ENCODE data around the gene LRRC8E.
"Not testable (repeated sequence)": the region's sequence is repeated elsewhere in the genome, so short reads cannot be mapped to it uniquely, and the experiment has no call there.

Gene LRRC8E

GRCh38 chr19:7921967-7922835 is 33.9 kb downstream of the LRRC8E start:
- no peak for DNase-seq

DNA sequence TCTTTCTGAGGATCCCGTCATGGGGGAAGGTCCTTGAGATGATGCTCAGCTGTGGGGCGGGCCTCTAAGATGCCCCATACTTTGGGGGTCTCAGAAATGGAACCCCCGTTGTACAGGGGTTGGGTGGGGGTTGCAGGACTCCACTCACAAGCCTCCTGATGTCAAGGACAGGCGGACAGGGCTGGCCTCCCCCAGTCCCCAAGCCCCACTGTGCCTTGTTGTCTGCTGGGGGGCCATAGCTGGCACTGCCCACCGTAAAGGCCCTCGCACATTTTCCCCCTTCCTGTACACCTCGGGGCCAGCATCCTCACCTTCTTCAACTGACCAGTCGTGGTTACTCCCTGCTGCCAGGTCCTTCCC is 34.5 kb downstream of the LRRC8E start:
- DNase-seq: no peak

- no peak for DNase-seq
Measured at GRCh38 chr19:7923295-7924191, 35.2 kb downstream of the LRRC8E start.

DNA sequence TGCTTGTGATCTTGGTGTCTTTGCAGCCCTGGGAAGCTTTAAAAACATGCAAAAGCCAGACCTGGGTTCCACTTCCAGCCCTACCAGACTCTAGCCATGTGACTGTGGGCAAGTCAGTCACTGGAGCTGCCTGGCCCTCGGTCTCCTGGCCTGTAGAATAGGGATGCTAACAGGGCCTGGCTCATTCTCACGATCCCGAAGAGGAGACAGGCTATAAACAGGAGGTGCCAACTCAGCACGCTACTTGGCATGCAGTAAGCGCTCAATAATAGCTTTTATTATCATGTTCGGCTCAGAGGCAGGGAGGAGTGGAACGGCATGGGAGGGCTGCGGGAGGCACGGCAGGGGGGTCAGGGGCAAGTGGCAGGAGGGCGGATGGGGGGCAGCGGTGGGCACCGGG is 35.9 kb downstream of the LRRC8E start:
- DNase-seq: no peak

GRCh38 chr19:7924651-7925170 is 36.4 kb downstream of the LRRC8E start:
- no peak for DNase-seq

DNA sequence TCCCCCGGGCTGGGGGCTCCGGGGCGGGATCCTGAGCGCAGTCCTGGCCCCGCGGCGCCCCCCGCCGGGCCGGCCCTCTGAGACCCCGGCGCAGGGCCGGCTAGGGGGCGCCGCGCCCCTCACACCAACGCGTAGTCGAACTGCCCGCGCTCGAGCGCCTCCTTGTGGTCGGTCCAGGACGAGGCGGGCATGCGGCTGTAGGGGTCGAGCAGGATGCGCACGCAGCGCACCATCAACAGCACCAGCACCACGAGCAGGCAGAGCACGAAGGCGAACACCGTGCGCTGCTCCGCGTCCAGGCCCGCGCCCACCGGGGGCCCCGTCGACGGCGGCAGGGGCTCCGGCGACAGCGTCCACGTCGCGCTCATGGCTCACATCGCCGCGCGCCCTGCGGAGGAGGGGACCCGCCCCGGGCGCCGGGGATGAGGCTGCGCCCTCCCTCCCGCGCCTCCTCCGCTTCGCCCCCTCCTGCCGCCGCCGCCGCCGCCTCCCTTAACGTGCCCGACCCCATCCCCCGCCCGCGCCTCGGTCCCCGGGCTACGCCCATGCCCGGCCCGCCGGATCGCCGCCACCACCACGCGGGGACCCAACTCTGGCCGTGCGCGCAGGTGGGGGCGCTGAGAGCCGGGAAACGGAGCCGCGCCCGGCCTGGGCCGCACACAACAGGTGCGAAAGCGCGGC is 37.0 kb downstream of the LRRC8E start:
- peak; percentile 75 to 81 for DNase-seq

DNA sequence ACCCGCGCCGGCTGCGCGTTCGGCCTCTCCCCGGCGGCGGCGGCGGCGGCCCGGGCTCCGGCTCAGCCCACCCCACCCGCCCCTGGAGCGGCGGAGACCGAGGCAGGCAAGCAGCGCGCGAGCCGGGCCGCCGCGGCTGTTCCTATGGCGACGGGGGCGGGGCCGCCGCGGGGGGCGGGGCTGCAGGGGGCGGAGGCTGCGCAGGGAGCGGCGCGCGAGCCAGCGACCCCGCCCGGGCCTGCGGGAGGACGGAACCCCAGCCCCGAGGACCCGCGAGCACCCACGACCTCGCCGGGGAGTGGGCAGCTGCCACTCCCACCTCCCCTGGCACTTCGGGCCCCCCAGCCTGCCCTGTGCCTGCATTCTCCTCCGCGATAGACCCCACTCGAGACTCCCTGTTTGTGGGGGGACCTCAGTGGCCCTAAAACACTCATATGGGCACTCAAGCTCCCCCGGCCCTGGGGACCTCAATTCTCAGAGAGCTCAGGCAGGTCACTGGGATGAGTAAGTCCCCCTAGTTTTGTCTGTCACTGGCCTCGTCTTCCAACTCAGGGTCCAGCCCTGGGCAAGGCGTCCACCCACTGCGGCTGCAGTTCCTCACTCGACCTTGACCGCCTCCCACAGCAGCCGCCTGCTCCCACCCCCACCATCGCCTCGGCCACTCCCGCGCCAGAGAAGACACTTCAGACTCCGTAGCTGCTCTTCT is 37.9 kb downstream of the LRRC8E start, which contains the start of gene CTXN1:
Gene CTXN1, minus strand, starts transcription at position 115 of the 706 bp plus-strand sequence. CDS start 597 bp downstream, outside the sequence.
- peak; percentile 72 to 80 for DNase-seq

GRCh38 chr19:7926727-7927604 is 38.7 kb downstream of the LRRC8E start:
- no peak for DNase-seq

DNA sequence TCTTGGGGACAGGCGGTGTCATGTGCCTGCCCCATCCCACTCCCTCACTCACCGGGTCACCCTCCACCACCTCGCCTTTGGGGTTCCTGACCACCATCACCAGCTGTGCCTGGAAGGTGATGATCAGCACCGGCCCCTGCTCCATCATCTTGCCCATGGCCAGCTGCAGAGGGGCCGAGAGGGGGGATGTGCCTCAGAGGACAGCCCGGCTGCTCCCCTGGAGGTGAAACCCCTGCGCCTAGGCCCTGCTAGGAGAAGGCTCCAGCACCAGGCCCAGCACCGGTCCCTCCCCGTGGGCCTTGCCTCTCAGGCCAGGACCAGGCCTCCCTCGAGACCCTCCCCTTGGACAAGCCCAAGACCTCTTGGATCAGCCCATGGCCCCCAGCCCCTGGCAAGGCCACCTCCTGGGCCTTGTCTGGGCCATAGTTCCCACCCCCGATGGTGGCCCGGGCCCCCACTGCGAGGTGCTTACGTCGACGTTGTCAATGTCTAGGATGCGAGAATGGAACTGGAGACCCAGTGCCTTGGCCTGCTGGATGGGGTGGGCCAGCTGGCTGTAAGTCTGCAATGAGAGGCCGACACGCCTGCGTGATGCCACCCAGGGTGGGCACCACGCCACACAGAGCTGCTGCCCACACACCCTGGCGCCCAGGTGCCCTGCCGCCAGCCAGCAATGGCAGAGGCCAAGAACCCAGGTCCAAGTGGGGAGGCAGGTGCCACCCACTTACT is 39.5 kb downstream of the LRRC8E start:
- no peak for DNase-seq

DNA sequence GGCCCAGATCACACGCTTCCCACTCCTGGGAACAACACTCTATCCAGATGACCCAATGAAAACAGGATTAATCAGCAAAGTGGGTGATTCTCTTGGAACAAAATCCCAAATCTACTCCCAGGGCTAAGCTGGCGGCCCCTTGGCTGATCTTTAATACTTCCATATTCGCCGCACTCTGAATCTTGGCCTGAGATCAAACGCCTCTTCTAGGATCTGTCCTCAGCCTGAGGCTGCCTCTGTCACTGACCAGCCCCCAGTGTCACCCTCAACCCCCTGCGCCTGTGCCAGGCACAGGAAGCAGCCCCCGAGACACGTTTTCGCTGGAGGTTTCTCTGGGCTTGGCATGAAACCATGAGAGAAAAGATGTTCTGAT is 40.0 kb downstream of the LRRC8E start:
- DNase-seq: no peak

- DNase-seq: peak; percentile 76 to 78
Measured at GRCh38 chr19:7928741-7929701, 40.7 kb downstream of the LRRC8E start.

DNA sequence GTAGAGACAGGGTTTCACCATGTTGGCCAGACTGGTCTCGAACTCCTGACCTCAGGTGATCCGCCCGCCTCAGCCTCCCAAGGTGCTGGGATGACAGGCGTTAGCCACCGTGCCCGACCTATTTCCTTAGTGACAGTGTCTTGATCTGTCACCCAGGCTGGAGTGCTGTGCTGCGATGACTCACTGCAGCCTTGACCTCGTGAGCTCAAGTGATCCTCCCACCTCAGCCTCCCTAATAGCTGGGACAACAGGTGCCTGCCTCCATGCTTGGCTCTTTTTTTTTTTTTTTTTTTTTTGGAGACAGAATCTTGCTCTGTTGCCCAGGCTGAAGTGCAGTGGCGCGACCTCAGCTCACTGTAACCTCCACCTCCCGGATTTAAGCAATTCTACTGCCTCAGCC is 41.7 kb downstream of the LRRC8E start:
- DNase-seq: not testable (repeated sequence)

DNA sequence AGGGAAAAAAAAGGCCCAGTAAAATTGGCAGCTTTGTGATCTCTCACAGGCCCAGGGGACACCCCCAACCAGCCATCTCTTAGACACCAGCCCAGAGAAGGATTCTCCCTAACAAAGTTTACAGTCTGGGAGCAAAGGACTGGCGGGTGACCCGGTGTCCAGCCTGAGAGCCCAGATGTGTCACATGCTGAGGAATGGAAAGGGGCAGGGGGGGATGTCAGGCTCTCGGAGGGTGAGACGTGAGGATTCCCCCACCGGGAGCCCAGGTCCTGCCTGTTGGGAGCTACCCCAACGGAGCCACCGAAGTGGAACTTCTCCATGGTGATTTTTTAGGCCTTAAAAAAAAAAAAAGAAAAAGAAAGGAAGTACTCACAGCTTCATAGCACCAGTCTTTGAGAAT is 42.5 kb downstream of the LRRC8E start:
- DNase-seq: no peak

DNA sequence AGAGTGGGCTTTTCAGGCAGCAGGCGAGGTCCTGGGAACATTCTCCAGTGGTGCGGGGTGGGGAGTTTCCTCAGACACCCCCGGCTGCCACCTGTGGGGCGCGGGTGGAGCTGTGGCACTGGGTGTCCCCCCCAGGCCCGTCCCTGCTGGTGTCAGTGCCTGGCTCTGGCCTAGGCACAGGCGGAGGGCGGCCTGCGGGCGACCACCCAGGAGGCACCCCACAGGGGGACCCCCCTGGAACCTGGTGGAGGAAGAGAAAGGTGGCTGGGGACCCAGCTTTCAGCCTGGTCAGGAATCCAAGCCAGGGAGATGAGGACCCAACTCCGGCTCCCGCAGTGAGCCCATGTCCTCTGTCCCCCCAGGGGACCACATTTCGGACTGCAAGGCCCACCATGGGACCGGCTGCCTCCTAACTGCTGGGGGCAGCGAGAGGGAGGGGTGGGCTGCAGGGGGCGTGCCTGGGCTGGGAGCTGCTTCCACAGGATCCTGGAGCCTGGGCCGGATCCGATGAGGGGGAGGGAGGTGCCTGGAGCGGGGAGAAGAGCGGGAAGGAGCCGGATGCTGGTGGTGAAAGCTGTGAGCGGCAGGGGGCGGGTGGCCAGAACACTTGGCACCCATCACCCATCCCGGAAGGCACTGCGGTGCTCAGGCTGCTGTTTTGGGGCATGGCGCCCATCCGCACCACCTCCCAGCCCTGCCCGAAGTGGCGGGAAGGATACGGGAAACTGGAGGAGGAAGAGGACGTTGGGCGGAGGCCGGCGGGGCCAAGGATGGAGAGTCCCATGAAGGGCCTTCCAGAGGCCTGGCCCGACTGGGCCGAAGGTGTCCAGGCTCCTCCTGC is 43.1 kb downstream of the LRRC8E start:
- DNase-seq: no peak

- no peak for DNase-seq
Measured at GRCh38 chr19:7932276-7932929, 44.1 kb downstream of the LRRC8E start.

DNA sequence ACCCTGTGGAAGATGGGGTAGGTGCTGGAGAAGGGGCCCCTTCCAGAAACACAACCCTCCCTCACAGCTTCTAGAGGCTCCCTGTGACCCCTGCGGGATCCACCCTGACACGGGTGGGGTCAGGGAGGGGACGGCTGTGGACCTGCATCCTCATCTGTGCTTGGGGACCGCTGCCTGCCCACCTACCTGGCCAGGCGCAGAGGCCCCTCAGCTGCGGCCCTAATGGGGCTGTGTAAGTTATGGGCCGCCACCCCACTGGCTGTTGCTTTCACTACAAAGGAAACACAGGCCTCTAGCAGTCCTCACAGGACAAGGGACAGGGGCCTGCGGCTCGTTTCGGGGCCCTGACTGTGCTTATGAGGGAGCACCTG is 44.6 kb downstream of the LRRC8E start:
- DNase-seq: no peak

GRCh38 chr19:7933411-7933810 is 45.1 kb downstream of the LRRC8E start:
- DNase-seq: no peak
